Osteocyte (in vitro differentiated cells): ENCODE results near the gene PRCD. TPM values are rescaled to one million over a fixed set of nuclear protein-coding genes. Genes with fewer than 3 reads are reported as not detected.
A peak's percentile ranks its signal among the peaks of the same experiment; 100 is the strongest.

Experiments used
- DNase-seq: peaks from one replicate; pipeline ENCODE4 v3.0.0; 2021; ENCODE audit warnings: mixed read lengths; ENCODE audit not compliant: unreplicated experiment; ENCODE audit errors: extremely low spot score
- H3K27ac Mint-ChIP-seq: one replicate; pipeline ENCODE4 v1.8.0; 2021; ENCODE audit warnings: mild to moderate bottlenecking, mixed read lengths; ENCODE audit not compliant: unreplicated experiment
- H3K27me3 Mint-ChIP-seq: one replicate; pipeline ENCODE4 v1.8.0; 2021; ENCODE audit warnings: mixed read lengths; ENCODE audit not compliant: unreplicated experiment
- H3K36me3 Mint-ChIP-seq: one replicate; pipeline ENCODE4 v1.8.0; 2021; ENCODE audit warnings: mixed read lengths; ENCODE audit not compliant: unreplicated experiment
- H3K4me1 Mint-ChIP-seq: one replicate; pipeline ENCODE4 v1.8.0; 2021; ENCODE audit warnings: mixed read lengths; ENCODE audit not compliant: unreplicated experiment
- H3K4me3 Mint-ChIP-seq: one replicate; pipeline ENCODE4 v1.8.0; 2021; ENCODE audit warnings: mild to moderate bottlenecking, moderate library complexity, mixed read lengths; ENCODE audit not compliant: unreplicated experiment
- H3K9me3 Mint-ChIP-seq: one replicate; pipeline ENCODE4 v1.8.0; 2021; ENCODE audit warnings: mixed read lengths; ENCODE audit not compliant: unreplicated experiment
- total RNA-seq: library from RNA; stranded (reverse); gene quantifications from 2 replicates; pipeline ENCODE4 v1.2.1, GENCODE V29; 2021
- TF ChIP-seq, protein P1 (sequence below): fragments of 200-600 bp; sonication (generic); IDR thresholded peaks from 2 replicates; pipeline ENCODE4 v1.5.0; 2021; ENCODE audit warnings: antibody characterized with exemption, mild to moderate bottlenecking, moderate library complexity

The PRCD gene
- total RNA-seq, 1 donor from 2014 or later = 1.3 TPM

DNA sequence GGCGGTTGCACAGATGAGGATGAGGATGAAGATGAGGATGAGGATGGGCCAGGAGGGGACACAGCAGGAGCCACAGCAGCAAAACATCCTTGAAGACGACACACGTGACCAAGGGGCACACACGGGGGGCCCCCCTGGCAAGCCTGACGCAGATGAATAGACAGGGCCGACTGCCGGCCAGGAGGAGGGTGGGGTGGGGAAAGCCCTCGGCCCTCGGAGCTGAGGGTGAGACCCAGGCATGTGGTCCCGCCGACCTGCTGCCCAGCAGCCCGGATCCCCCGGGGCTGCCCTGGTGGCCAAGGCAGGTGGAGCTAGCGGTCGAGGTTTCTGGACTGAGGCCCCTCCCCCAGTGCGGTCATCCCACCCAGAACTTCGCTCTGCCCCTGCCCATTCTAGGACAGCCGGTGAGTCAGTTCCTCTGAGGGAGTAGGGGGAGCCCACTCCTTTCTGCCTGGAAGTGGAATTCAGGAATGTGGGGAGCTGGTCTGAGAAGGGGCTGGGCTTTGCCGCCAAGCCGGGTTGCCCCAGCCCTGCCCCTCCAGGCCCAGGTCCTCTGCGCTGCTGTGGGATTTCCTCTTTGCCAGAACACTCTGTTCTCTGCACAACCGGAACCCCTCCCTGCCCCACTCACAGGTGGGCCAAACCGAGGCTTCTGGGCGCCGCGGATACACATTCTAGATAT lies 12.3 kb upstream of the PRCD start:
- TF ChIP-seq, protein P1, sequence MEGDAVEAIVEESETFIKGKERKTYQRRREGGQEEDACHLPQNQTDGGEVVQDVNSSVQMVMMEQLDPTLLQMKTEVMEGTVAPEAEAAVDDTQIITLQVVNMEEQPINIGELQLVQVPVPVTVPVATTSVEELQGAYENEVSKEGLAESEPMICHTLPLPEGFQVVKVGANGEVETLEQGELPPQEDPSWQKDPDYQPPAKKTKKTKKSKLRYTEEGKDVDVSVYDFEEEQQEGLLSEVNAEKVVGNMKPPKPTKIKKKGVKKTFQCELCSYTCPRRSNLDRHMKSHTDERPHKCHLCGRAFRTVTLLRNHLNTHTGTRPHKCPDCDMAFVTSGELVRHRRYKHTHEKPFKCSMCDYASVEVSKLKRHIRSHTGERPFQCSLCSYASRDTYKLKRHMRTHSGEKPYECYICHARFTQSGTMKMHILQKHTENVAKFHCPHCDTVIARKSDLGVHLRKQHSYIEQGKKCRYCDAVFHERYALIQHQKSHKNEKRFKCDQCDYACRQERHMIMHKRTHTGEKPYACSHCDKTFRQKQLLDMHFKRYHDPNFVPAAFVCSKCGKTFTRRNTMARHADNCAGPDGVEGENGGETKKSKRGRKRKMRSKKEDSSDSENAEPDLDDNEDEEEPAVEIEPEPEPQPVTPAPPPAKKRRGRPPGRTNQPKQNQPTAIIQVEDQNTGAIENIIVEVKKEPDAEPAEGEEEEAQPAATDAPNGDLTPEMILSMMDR = peak; percentile 10
- no peak overlapping the region for H3K4me3 Mint-ChIP-seq
- peak overlapping the region; percentile 47 for H3K27ac Mint-ChIP-seq
- no peaks in the 10 kb centered on the region for H3K36me3 Mint-ChIP-seq
- no peak for DNase-seq
- no peaks in the 10 kb centered on the region for H3K9me3 Mint-ChIP-seq
- peaks cover 68% of the 10 kb centered on the region for H3K4me1 Mint-ChIP-seq
- no peaks in the 10 kb centered on the region for H3K27me3 Mint-ChIP-seq

DNA sequence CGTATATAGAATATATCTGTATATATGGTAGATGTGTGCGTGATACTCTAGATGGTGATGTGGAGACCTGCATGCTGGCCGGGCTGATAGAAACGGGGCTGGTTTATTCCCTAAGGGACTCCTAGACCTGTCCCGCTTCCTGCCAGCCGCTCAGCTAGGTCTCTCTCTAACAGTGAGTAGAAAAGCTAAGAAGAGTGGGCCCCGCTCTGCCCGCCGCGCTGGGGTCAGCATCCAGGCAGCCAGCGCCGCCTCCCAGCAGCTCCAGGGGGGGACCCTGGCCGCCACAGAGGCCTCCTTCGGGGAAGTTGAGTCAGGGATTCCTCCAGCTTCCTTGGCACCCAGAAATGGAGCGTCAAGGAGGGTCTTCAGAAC lies 11.7 kb upstream of the PRCD start:
- no peak overlapping the region for H3K4me3 Mint-ChIP-seq
- DNase-seq = no peak
- peaks cover 67% of the 10 kb centered on the region for H3K4me1 Mint-ChIP-seq
- no peaks in the 10 kb centered on the region for H3K9me3 Mint-ChIP-seq
- no peaks in the 10 kb centered on the region for H3K36me3 Mint-ChIP-seq
- TF ChIP-seq, protein P1 = no peak
- no peaks in the 10 kb centered on the region for H3K27me3 Mint-ChIP-seq
- H3K27ac Mint-ChIP-seq = peak overlapping the region; percentile 63

DNA sequence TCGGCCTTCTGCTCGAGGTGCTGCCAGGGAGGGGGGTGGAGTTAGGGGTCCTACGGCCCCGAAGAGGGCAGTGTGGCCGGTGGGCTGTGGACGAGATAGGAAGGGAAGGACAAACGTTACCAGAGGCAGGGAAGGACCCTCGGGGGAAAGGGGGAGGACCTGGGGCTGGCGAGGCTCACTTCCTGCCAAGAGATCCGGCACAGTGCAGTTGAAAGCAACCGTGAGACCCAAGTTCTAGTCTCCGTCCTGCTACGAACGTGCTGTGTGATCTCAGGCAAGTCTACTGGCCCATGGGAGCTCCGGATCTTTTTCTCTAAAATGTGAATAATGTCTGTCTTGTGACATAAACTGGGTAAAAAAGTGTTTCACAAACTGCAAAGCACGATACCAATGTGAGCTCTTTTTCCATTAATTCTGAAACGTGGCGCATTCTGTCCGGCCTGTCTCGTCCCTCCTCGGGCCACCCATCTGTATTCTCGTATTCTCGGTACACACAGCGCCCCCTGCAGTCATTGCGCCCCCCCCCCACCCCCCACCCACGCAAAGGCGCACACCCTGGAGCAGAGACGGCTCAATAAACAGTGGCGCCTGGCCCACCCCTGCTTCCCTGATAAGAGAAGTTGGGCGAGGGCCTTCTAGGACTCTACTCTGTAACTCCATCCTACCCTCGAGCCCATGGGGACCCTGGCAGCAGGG lies 11.2 kb upstream of the PRCD start:
- Mint-ChIP-seq H3K36me3 (no peaks in the 10 kb centered on the region), H3K27me3 (no peaks in the 10 kb centered on the region), H3K27ac (peak overlapping the region; percentile 98), H3K9me3 (no peaks in the 10 kb centered on the region), H3K4me1 (peaks cover 63% of the 10 kb centered on the region), H3K4me3 (no peak overlapping the region)
- no peak for DNase-seq
- TF ChIP-seq, protein P1 = no peak

DNA sequence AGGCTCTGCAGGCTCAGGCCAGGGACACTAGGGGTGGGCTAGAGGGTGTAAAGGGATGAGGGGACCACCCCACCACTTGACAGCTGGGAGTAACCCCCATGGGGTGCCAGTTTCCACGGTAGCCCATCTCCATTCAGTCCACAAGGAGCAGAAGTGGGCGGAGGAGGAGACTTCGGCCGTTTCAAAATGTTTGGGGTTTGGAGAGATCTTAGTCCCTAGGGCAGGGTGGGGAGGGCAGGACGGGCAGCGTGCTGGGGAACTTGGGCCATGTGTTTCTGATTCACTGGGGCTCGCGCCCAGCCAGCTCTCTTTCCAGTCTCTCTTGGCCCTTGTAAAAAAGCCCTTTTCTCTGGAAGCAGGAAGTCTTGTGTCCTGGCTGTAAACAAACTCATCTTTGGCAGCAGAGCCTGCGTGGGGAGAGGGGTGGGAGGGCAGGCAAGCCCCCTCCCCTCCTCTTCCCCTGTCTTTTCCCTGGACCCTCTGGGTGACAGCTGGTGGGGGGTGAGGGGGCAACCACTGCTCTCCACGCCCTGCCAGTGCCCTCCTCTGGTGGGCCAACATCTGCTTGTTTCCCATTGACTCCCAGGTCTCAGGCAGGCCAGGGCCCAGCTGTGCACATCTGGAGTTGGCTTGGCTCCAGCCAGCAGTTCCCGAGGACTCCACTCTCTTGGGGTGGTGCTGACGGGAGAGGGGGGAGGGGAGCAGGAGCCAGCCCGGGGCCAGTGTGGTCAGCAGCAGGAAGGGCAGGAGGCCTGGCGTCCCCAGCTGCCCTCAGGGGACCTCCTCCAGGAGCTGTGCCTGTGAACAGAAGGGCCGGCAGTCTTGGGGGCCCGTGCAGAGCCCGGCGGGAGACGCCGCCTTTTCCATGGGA lies 10.4 kb upstream of the PRCD start:
- Mint-ChIP-seq H3K4me1 (peaks cover 60% of the 10 kb centered on the region), H3K27ac (peak overlapping the region; percentile 98), H3K27me3 (no peaks in the 10 kb centered on the region), H3K4me3 (peak overlapping the region; percentile 47), H3K36me3 (no peaks in the 10 kb centered on the region), H3K9me3 (no peaks in the 10 kb centered on the region)
- DNase-seq = peak; percentile 91
- TF ChIP-seq, protein P1 = no peak
